CMK (cell line): ENCODE data around the gene MACROD2.
"Not testable (repeated sequence)": the region's sequence is repeated elsewhere in the genome, so short reads cannot be mapped to it uniquely, and the experiment has no call there.

ENCODE experiments used
- DNase-seq: peaks from one replicate; pipeline ENCODE4 v3.0.0-alpha.2; 2010; ENCODE audit warnings: low read depth

MACROD2 gene

DNA sequence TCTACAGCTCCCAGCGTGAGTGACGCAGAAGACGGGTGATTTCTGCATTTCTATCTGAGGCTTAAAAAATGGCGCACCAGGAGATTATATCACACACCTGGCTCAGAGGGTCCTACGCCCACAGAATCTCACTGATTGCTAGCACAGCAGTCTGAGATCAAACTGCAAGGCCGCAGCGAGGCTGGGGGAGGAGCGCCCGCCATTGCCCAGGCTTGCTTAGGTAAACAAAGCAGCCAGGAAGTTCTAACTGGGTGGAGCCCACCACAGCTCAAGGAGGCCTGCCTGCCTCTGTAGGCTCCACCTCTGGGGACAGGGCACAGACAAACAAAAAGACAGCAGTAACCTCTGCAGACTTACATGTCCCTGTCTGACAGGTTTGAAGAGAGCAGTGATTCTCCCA, 275.4 kb downstream of the MACROD2 start:
- not testable (repeated sequence) for DNase-seq

DNA sequence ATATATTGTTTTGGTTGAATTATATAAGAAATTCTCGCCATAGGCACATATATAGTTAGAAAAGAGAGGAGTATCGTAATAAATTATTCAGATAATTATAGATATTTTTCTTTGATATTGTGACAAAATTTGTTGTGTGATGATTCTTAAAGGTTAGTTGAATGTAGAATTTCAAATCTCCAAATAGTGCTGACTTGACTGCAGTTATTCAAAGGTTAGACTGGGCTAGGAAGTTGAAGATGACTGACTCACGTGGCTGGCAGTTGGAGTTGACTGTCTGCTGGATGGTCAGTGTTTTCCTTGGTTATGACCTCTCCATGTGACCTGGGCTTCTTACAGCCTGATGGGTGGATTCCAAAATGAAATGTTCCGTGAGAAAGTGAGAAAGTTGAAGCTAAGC, 286.8 kb downstream of the MACROD2 start:
- DNase-seq: no peak

DNA sequence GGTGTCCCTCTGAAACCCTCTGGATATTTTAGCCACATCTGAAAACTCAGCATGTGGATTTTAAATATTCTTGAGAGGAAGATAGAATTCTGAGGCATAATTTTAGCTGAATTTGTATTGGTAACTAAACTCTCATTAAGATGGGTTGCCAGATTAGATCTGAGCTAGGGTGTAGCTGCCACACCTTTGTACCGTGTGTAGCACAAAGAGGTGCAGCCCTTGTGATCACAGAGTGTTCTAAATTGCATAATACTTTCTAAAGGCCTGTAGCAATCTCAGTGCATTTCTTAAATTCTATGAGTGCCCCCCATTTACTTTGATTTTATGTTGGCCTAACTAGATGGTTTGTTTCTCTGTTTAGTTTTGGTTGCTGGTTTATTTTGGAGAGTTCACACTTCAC, 289.1 kb downstream of the MACROD2 start:
- no peak for DNase-seq

DNA sequence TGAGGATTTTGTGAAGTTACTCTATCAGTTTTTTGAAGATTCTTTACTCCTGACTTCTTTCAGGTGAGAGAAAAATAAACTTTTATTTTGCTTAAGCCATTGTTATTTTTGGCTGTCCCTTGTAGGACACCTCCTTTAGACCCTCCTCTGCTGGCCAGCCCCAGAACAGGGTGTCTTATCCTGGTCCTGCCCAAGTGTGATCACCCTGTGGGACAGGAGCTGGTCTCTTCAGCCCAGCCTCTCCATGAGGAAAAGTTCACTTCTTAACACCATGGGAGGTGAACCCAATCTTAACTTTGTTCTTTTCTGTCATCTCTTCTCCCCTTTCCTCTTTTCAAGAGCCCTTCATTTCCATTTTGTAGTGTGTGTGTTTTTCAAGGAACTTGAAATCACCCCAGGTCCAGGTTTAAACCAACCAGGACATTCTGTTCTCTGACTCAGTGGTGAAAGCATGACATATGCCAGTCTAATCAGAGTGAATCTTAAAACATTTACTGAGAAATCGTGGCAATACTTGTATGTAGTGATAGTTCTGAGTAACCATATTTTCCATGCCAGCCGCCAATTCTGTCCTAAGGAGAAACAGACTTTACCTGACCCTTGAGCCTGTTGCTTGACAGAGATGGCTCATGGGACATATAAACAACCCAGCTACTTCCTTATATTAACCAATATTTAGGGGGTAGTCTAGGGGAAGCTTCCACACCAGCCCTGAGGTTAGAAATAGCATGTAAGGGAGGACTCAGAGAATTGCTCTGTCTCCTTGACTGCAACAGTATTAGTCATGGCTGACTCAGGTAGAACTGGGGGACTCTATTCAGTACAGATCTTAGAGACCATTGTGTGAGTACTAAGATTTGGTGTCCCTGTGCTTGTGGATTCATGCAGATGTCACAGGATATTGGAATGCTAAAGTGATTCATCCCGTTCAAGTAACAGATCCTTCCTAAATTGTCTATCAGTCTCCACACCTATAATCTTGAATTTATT, 293.3 kb downstream of the MACROD2 start:
- DNase-seq: no peak

DNA sequence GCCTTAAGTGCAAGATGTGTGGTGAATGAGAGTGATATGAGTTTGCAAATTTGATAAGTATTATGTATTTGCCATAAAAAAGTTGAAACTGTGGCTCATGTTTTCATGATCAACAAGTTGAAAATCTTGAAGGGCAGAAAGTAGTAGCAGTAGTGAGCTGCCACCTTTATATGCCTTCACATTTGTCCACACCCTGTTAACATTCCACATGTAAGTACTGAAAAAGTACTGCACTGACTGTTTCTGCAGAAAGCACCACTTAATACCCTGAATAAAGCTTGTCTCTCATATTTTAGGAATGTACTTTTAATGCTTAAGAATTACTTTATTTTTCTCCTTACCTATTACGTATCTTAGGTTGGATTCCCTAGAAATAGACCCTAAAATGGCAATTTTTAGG, 296.2 kb downstream of the MACROD2 start:
- no peak for DNase-seq

DNA sequence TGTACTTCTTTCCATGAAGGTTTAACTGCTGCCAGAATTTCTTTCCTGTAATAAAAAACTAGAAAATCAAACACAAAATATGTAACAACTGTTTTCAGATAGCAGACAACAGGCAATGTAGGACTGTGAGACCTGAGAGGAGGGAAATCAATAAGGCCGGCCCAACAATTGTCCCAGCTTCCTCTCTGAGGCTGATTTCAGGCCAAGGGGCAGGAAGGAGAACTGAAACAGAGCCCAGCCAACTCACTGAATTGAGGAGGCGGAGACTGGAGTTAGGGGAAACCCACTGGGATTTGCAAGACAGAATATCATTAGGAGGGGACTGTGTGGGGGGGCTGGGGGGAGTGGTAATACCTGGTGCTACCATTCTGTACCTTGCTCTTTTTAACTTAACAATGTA, 299.9 kb downstream of the MACROD2 start:
- no peak for DNase-seq

DNA sequence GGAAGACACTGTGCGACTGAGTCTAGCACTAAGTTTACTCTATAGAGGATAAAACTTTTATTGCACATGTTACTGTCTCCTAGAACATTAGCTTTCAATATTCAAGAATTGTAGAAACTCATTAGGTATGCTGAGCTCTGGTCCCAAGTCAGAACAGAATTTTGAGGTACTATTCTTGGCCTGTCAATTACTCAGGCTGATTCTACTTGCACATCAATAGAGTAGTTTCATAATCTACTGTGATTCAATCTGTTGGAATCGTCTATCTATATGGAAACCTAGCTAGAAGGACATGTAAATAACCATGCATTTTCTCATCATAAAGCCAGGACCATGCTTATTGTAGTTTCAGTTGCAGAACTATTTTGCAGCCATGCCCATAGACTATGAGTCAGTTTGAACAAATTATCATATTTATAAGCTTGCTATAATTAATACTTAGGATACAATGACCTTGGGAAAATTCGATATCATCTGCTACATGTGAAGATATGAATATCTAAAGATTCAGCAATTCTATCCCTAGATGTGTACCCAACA, 300.5 kb downstream of the MACROD2 start:
- DNase-seq: no peak

DNA sequence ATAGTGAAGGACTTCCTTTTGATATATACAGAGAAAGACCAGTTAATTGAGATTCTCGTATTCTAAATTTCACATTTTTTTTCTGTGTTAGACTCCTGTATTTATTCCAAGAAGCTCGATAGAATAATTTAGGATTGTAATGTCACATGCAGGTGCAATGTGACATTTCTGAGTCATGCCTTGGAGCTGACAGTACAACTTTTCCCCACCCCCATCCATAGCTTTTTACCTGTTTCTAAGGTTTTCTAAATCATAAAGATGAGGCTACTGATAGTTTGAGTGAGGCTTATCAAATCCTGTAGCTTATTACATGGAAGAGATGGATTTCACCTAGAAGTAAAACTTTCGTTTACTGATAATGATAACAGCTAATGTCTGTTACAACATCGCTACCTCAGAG, 304.5 kb downstream of the MACROD2 start:
- no peak for DNase-seq

DNA sequence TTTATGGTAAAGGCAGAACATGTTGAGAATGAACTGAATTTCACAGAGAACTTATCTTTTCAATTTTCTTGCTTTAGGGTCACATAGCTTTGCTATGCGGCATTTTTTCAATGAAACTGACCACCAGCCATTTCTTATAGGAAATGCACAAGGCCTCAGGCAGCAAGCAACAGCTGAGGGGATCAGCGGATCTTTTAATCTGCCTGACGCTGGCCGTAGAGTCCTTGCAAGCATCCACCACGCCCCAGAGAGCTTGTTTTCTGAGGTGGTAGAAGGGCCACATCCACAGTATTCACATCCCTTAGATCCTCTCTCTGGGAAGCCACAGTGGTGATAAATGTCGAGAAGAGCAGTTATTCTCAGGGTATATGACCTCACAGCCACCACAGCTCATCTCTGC, 307.8 kb downstream of the MACROD2 start:
- DNase-seq: no peak

DNA sequence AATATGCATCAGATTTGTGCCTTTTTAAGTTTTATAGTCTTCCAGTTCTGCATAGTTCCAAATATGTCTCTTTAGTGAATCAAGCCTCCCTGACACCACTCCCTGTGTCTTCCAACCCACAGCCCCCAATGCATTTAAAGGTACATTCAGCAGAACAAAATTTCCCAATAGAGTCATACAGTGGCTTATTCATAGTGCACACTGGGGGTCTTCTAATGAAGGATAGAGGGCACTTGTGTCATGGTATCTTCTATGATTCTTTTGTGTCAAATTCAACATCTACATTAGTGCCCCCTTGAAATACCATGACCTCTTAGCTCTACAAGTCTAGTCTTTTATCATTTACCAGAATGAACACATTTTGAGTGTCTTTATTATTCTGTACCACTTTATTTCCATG, 308.3 kb downstream of the MACROD2 start:
- no peak for DNase-seq

DNA sequence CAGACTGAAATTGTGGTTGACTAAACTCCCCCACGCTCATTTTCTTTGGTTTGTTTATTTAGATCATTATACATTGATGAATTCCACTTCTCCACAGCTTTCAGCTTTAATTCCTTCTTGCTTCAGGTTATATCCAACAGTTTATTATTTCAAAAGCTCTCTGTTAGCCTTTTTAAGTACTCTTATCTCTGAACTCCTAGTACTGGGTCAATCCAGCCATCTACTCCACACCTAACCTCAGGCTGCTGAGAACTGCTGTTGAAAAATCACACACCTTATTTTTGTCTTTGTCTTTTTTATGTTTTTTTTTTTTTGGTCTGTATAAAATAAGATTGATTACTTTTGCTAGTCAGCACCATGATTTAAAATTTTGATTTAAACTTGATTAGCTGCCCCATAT, 309.2 kb downstream of the MACROD2 start:
- no peak for DNase-seq

DNA sequence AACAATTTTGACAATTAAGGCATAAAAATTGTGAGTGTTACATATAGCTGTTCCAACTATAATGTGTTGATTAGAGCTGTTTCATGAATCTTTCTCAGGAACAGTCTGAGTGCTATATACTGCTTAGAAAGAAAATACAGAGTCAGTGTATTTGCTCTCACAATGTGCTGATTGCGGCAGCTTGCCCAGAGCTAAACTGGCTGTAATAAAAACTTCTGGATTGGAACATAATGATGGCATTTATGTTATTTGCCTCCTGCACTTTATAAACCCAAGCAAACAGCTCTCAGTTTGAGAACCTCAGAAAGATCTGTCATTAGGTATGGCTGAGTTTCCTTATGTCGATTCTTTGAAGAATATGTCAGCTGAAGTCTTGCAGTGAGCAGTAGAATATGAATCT, 312.6 kb downstream of the MACROD2 start:
- DNase-seq: no peak

DNA sequence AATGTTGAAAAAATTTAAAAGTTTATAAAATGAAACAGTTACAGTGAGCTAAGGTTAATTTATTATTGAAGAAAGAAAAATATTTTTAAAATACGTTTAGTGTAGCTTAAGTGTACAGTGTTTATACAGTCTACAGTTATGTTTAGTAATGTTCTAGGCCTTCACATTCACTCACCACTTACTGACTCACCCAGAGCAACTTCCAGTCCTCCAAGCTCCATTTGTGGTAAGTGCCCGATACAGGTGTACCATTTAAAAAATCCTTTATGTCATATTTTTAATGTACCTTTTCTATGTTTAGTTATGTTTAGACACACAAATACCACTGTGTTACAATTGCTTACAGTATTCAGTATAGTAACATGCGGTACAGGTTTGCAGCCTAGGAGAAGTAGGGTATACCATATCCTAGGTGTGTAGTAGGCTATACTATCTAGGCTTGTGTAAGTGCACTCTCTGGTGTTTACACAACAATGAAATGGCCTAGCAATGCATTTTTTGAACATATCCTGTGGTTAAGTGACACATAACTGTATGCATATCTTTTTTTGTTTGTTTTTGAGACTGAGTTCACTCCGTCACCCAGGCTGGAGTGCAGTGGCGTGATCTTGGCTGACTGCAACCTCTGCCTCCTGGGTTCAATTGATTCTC, 315.8 kb downstream of the MACROD2 start:
- DNase-seq: no peak

DNA sequence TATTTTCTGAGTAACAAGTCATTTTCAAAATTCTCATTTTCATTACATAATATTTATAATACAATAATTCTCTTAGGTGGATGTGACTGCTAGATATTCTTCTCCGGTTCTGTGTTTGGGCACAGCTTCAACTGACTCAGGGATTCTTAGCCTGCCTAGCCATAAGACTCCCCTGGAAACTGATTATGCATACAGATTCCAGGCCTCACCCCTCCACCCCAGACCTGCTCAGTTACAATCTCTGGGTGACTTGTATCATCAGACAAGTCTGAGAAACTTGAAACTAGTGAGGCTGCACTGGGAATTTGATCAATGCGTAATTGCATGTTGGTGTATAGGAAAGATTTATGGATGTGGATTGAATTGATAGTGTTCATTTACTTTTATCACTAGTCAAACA, 316.7 kb downstream of the MACROD2 start:
- DNase-seq: no peak

DNA sequence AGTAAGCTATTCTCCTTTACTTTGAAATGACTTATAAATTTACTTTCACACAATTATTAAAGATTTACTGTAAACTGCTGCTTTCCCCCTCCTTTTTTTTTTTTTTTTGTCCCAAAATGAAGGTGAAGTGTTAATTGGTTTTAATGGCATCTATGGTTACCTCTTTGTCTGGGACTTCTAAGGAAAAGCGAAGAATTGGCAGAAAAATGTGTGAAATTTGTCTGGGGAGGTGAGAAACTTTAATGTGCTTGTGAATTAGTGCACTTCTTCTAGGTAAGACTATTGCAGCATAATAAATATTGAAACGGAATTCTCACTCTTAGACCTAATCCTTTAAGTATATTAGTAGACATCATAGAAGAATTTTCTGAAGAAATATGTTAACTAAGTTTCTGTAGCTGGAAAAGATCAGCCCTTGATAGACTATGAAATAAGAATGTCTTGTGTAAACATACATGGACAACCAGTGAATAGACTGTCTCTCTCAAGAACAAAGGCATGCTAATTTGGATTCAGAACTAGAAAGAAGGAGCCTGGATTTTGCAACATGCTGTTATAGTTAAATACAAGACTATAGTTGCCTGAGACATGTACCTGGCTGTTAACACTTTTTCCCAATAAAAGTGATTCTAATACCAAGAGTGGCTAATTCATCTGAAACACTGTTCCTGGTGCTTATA, 318.2 kb downstream of the MACROD2 start:
- no peak for DNase-seq

DNA sequence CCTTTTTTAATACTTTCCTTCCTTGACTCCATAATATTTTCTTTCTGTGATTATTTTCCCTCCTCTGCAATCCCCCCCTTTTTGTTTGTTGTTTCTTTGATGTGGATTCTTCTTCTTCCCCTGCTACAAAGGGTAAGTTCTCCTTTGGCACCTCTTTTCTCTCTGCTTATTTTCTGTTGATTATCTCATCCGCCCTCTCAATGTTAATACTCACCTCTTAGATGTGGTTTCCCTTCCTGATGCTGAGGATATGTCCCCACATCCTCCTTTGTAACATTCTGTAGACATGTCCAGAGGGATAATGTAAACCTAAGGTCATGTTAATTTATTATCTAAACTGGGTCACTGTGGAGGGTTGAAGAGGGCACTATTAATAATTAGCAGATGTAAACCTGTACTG, 324.4 kb downstream of the MACROD2 start:
- DNase-seq: no peak

DNA sequence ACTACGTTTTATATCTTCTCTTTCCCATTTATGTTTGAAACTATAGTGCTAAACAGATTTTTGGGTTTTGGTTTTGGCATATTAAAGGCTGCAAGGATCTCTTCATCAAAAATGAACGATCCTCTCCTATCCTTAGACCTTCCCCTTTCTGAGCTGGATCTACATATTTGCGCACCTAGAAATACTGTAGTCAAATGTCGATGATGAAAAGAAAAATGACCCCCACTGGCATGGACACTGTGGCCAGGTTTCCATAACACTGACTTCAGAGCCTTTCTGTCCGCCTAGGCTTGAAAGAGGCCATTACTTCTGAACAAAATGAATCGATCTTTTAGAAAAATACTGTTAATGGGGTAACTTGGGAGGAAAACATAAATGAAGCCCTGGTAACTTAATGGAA, 336.3 kb downstream of the MACROD2 start:
- no peak for DNase-seq

DNA sequence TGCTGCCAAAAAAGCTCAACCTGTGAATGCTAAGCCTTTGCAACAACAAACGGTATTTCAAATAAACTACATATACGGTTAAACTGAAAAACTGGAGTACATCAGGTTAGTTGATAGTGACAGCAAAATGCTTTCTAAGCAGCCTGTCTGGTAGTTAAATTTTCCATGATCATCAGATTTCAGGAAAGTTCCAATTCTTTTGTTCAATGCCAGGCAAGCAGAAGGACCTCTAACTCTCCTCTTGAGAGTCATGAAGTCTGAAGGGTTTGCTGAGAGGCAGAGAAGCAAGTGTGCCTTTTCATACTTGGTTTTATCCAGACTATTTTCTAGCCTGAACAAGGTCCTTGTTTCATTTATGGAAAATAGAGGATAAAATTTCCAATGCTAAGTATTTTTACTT, 337.6 kb downstream of the MACROD2 start:
- DNase-seq: no peak

DNA sequence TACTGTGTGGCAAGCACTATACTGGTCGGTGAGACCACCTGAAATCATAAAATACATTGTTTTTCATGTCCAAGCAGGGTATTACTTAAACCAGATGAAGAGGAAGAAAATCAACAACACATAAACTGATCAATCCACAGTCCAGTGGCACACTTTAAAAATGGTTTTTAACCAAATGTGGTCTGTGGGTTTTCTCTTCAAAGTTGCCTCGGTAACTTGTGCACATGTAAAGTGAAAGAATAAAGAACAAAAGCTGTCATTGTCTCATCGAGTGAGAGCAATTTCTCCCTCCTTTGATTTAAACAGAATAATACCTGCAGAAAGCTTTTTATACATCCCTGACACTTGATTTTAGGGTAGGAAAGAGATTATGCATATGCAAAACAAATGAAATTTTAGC, 338.4 kb downstream of the MACROD2 start:
- DNase-seq: no peak

DNA sequence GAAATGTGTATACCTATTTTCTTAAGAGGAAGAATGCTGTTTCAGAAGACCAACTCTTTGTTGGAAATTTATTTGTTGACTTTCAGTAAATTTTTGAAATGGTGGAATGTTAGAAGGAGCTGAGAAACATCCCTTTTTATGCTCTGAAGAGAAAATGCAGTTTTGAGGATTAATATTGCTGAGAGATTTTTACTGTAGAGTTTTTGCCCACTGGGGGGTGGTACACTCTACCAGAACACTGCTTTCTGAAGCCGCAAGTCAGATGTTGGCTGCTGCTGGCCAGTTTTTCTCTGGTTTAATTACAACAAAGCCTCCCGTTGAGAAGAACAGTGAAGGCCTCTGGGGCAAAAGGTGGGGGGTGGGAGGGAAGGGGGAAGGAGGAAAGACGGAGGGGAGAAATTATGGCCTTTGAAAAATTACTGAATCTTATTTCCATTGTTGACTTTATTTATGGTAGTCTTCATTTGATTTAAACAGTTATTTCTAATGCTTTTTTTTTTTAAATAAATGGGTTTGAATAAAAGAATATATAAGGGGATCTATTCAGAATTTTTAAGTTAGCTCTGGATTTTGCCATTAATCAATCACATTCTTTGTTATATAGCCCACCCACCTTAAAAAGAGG, 339.1 kb downstream of the MACROD2 start:
- DNase-seq: no peak

DNA sequence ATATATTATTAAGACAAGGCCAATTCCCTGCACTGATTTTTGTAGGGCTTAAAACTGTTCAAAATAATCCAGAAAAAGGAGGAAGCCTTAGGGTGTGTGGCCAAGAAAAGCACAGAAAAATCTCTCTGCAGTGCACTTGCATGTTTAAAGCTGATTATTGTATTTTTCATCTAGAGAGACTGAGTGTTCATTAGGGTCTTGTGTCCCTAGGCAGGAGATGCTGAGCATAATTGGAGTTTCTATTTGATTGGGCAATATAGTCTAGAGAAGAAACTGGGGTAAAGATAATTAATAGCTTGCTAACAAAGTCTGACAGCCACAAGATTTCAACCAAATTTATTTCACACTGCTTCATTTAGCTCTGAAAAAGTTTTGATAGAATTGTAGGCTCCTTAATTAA, 339.7 kb downstream of the MACROD2 start:
- DNase-seq: no peak

DNA sequence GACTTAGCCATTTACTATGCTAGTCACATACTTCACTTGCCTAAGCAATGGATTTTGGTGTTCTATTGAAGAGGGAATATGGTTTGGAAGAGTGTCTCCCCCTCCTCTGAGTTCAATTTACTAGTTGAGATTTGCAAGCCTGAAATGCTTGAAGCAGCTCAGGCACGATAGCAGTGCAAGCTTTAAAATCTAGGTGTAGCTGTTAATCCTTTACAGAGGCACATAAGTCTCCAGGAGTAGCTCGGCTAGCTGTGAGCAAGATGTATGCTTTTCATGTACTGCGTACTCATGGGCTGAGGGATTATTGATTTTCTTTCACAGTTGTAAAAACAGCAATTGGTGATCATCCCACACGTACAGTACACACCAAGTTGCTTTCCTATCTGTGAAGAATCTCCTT, 341.4 kb downstream of the MACROD2 start:
- DNase-seq: no peak
